Progenitor cell of endocrine pancreas (in vitro differentiated cells): Measurements from ENCODE around the gene C20orf144. TPM values are rescaled to one million over a fixed set of nuclear protein-coding genes. Genes with fewer than 3 reads are reported as not detected.

Experiments
- DNase-seq: peaks from one replicate; pipeline ENCODE4 v3.0.0; 2021; ENCODE audit warnings: low spot score; ENCODE audit not compliant: unreplicated experiment
- H3K27ac Mint-ChIP-seq: 2 replicates; pipeline ENCODE4 v1.8.0; 2021; ENCODE audit warnings: mild to moderate bottlenecking, moderate library complexity, mixed read lengths
- H3K27me3 Mint-ChIP-seq: 2 replicates; pipeline ENCODE4 v1.8.0; 2021; ENCODE audit warnings: mixed read lengths
- H3K36me3 Mint-ChIP-seq: 2 replicates; pipeline ENCODE4 v1.8.0; 2022; ENCODE audit warnings: mixed read lengths; ENCODE audit not compliant: insufficient read depth
- H3K4me1 Mint-ChIP-seq: 2 replicates; pipeline ENCODE4 v1.8.0; 2021; ENCODE audit warnings: low read depth, mixed read lengths
- H3K4me3 Mint-ChIP-seq: 2 replicates; pipeline ENCODE4 v1.8.0; 2021; ENCODE audit warnings: low read depth, mild to moderate bottlenecking, moderate library complexity, mixed read lengths
- H3K9me3 Mint-ChIP-seq: 2 replicates; pipeline ENCODE4 v1.8.0; 2021; ENCODE audit warnings: low read depth, mixed read lengths
- total RNA-seq: library from RNA; stranded (reverse); gene quantifications from 2 replicates; pipeline ENCODE4 v1.2.1, GENCODE V29; 2021
- TF ChIP-seq, protein P1 (sequence below): fragments of 200-600 bp; sonication (generic); IDR thresholded peaks from one replicate; pipeline ENCODE4 v1.5.0; 2021; ENCODE audit warnings: antibody characterized with exemption, mild to moderate bottlenecking; ENCODE audit not compliant: unreplicated experiment

Gene C20orf144
- total RNA-seq, 1 donor from 2014 or later = not detected

DNA sequence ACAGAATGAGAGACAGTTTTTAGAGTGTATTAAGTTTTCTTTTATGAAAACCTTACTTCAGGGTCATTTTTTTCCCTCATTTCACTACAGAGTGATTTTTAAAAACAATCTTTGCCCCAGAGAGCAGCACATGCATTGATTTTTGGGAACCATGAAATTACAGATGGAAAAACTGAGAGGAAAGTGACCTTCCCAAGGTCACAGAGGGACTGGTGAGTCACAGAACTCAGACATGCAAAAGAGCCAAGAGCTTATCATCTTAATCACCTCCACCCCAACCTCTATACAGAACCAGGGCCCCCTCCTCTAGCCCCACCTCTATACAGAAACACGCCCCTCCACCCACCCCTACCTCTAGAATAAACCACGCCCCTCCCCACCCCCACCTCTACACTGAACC lies 47.3 kb downstream of the C20orf144 start:
- Mint-ChIP-seq H3K4me1 (peaks cover 4% of the 10 kb centered on the region), H3K36me3 (no peaks in the 10 kb centered on the region), H3K27ac (no peak overlapping the region), H3K9me3 (no peaks in the 10 kb centered on the region), H3K4me3 (no peak overlapping the region), H3K27me3 (no peaks in the 10 kb centered on the region)
- TF ChIP-seq, protein P1, sequence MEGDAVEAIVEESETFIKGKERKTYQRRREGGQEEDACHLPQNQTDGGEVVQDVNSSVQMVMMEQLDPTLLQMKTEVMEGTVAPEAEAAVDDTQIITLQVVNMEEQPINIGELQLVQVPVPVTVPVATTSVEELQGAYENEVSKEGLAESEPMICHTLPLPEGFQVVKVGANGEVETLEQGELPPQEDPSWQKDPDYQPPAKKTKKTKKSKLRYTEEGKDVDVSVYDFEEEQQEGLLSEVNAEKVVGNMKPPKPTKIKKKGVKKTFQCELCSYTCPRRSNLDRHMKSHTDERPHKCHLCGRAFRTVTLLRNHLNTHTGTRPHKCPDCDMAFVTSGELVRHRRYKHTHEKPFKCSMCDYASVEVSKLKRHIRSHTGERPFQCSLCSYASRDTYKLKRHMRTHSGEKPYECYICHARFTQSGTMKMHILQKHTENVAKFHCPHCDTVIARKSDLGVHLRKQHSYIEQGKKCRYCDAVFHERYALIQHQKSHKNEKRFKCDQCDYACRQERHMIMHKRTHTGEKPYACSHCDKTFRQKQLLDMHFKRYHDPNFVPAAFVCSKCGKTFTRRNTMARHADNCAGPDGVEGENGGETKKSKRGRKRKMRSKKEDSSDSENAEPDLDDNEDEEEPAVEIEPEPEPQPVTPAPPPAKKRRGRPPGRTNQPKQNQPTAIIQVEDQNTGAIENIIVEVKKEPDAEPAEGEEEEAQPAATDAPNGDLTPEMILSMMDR = no peak
- no peak for DNase-seq

DNA sequence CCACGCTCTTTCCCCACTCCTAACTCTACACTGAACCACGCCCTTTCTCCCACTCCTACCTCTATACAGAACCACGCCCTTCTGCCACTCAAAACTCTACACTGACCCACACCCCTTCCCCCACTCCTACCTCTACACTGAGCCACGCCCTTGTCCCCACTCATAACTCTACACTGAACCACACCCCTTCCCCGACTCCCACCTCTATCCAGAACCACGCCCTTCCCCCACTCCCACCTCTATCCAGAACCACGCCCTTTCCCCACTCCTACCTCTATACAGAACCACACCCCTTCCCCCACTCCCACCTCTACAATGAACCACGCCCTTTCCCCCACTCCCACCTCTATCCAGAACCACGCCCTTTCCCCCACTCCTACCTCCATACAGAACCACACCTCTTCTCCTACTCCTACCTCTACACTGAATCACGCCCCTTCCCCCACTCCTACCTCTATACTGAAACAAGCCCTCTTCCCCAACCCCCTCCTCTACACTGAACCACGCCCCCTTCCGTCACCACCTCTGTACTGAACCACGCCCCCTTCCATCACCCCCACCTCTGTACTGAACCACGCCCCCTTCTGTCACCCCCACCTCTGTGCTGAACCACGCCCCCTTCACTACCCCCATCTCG lies 47.9 kb downstream of the C20orf144 start:
- Mint-ChIP-seq H3K4me3 (no peak overlapping the region), H3K4me1 (peaks cover 4% of the 10 kb centered on the region), H3K36me3 (no peaks in the 10 kb centered on the region), H3K9me3 (no peaks in the 10 kb centered on the region), H3K27ac (no peak overlapping the region), H3K27me3 (no peaks in the 10 kb centered on the region)
- TF ChIP-seq, protein P1 = no peak
- no peak for DNase-seq

DNA sequence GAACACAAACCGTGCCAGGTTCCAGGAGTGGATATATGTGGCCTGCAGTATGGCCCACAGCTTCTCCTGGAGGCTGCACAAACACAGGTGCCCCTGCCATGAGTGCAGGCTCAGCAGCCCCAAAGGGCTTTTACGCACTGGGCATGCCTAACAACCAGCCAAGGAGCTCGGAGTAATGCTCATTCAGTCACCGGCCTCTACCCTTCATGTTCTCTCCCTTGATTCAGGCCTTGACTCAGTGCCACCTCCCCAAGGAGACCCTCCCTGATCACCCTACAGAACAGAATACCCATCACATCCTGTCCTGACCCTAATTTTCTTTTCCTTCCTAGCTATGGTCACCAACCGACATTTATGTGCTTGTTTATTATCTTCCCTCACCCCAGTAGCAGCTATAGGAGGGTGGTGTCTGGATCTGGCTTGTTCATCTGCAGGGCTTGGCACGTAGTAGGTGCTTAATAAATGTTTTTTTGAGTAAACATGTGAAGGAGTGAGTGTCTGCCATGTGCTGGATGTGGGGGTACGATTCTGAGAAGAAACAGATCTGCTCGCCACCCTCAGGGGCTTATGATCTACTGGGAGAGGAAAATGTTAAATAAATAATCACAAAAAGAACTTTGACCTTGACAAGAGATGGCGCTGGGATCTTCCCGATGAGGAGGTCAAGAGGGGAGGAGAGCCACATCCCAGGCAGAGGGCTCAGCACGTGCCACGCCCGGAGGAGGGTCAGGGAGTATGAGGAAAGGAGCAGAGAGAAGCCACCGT lies 48.7 kb downstream of the C20orf144 start:
- no peak overlapping the region for H3K4me3 Mint-ChIP-seq
- H3K27ac Mint-ChIP-seq = no peak overlapping the region
- H3K4me1 Mint-ChIP-seq = peaks cover 4% of the 10 kb centered on the region
- no peaks in the 10 kb centered on the region for H3K36me3 Mint-ChIP-seq
- TF ChIP-seq, protein P1 = no peak
- no peaks in the 10 kb centered on the region for H3K27me3 Mint-ChIP-seq
- no peaks in the 10 kb centered on the region for H3K9me3 Mint-ChIP-seq
- no peak for DNase-seq

DNA sequence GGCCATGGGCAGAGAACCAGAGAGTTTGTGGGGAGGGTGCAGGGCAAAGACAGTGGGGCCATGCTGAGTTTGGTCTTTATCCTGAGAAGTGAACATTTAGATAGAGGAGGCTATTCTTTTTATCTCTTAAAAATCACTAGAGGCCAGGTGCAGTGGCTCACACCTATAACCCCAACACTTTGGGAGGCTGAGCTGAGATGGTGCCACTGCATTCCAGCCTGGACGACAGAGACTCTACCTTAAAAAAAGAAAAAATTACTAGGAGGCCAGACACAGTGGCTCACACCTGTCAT lies 49.3 kb downstream of the C20orf144 start:
- no peak overlapping the region for H3K4me3 Mint-ChIP-seq
- DNase-seq = no peak

More for the DNA sequence above, 49.3 kb downstream of the C20orf144 start:
- no peaks in the 10 kb centered on the region for H3K36me3 Mint-ChIP-seq
- H3K4me1 Mint-ChIP-seq = peaks cover 4% of the 10 kb centered on the region
- no peaks in the 10 kb centered on the region for H3K9me3 Mint-ChIP-seq
- TF ChIP-seq, protein P1 = no peak
- no peaks in the 10 kb centered on the region for H3K27me3 Mint-ChIP-seq
- no peak overlapping the region for H3K27ac Mint-ChIP-seq

Other genes with a start within 250 kb of the C20orf144 start
- gene SNTA1, start 218.6 kb upstream of the C20orf144 start, total RNA-seq = 5.8 and 6.7 TPM in 2 replicates
- gene CBFA2T2, start 172.2 kb upstream of the C20orf144 start, total RNA-seq = 51.3 and 58.1 TPM in 2 replicates
- 0.36 and 0.38 TPM in 2 replicates for gene ACTL10, start 4.6 kb downstream of the C20orf144 start, total RNA-seq
- 68.3 and 74.6 TPM in 2 replicates for gene NECAB3, start 12.1 kb downstream of the C20orf144 start, total RNA-seq
- 26.2 and 26.5 TPM in 2 replicates for gene E2F1, start 24.1 kb downstream of the C20orf144 start, total RNA-seq
- gene PXMP4, start 58.0 kb downstream of the C20orf144 start, total RNA-seq = 5.0 and 6.1 TPM in 2 replicates
- 8.0 and 8.3 TPM in 2 replicates for gene ZNF341, start 69.7 kb downstream of the C20orf144 start, total RNA-seq
- 136 and 137 TPM in 2 replicates for gene CHMP4B, start 149.0 kb downstream of the C20orf144 start, total RNA-seq